GM12891 (cell line): ENCODE data around the gene IRF8.

ENCODE experiments used
- PAX5 ChIP-seq: IDR thresholded peaks from 2 replicates; pipeline ENCODE4 v1.6.1; 2011; ENCODE audit warnings: low read length, moderate library complexity, mild to moderate bottlenecking; ENCODE audit not compliant: insufficient read depth, severe bottlenecking
- POLR2A ChIP-seq: IDR thresholded peaks from 2 replicates; pipeline ENCODE4 v1.6.1; 2011; ENCODE audit warnings: low read depth, low read length, control low read depth
- SPI1 ChIP-seq: IDR thresholded peaks from 2 replicates; pipeline ENCODE4 v1.6.1; 2011; ENCODE audit warnings: low read depth, low read length, control low read depth

GRCh38 chr16:85955566-85955965, 56.6 kb downstream of the IRF8 start:
- TF ChIP-seq POLR2A (no peak), SPI1 (peak; percentile 88), PAX5 (no peak)
